Activated T-helper 17 cell treated with anti-CD3 and anti-CD28 coated beads, Interleukin-2, amount 50 U/mL, for 72 hours (primary cell): Measurements from ENCODE around the gene PHF2. TPM values are rescaled to one million over a fixed set of nuclear protein-coding genes. Genes with fewer than 3 reads are reported as not detected.
A peak's percentile ranks its signal among the peaks of the same experiment; 100 is the strongest.

Experiments
- ATAC-seq: fragments of 150-1000 bp; cut with Tn5 transposase; replicated peaks from 2 replicates; pipeline ENCODE4 v1.10.0; 2021; ENCODE audit warnings: mild to moderate bottlenecking, moderate library complexity
- H3K27ac Mint-ChIP-seq: one replicate; pipeline ENCODE4 v1.8.0; 2022; ENCODE audit warnings: mixed read lengths
- H3K27me3 Mint-ChIP-seq: one replicate; pipeline ENCODE4 v1.8.0; 2022; ENCODE audit warnings: mixed read lengths
- H3K36me3 Mint-ChIP-seq: one replicate; pipeline ENCODE4 v1.8.0; 2022; ENCODE audit warnings: low read depth, mild to moderate bottlenecking, mixed read lengths
- H3K4me1 Mint-ChIP-seq: one replicate; pipeline ENCODE4 v1.8.0; 2022; ENCODE audit warnings: mixed read lengths
- H3K4me3 Mint-ChIP-seq: one replicate; pipeline ENCODE4 v1.8.0; 2022; ENCODE audit warnings: mild to moderate bottlenecking, mixed read lengths
- H3K9me3 Mint-ChIP-seq: one replicate; pipeline ENCODE4 v1.8.0; 2022; ENCODE audit warnings: mixed read lengths
- total RNA-seq, 2 donors: library from RNA; stranded (reverse); gene quantifications; one replicate each; pipeline ENCODE4 v1.2.3, GENCODE V29; 2022

Gene PHF2
- total RNA-seq, 2 donors from 2014 or later, result 11.9 to 15.1 TPM

- H3K27ac Mint-ChIP-seq, result no peak overlapping the region
- peaks cover 5% of the 10 kb centered on the region for H3K4me1 Mint-ChIP-seq
- H3K4me3 Mint-ChIP-seq, result no peak overlapping the region
- H3K27me3 Mint-ChIP-seq, result no peaks in the 10 kb centered on the region
- H3K36me3 Mint-ChIP-seq, result peaks cover 43% of the 10 kb centered on the region
- peaks cover 5% of the 10 kb centered on the region for H3K9me3 Mint-ChIP-seq
- no peak for ATAC-seq
Observed at GRCh38 chr9:93634311-93635185, 58.2 kb downstream of the PHF2 start.

- peaks cover 5% of the 10 kb centered on the region for H3K4me1 Mint-ChIP-seq
- no peak overlapping the region for H3K4me3 Mint-ChIP-seq
- no peaks in the 10 kb centered on the region for H3K27me3 Mint-ChIP-seq
- H3K27ac Mint-ChIP-seq, result peak overlapping the region; percentile 1
- ATAC-seq, result no peak
- H3K36me3 Mint-ChIP-seq, result peaks cover 52% of the 10 kb centered on the region
- peaks cover 5% of the 10 kb centered on the region for H3K9me3 Mint-ChIP-seq
Observed at GRCh38 chr9:93635186-93636107, 59.1 kb downstream of the PHF2 start.

GRCh38 chr9:93636172-93636661 lies 59.8 kb downstream of the PHF2 start:
- Mint-ChIP-seq H3K9me3 (peaks cover 5% of the 10 kb centered on the region), H3K4me3 (no peak overlapping the region), H3K4me1 (peaks cover 5% of the 10 kb centered on the region), H3K27ac (no peak overlapping the region), H3K27me3 (no peaks in the 10 kb centered on the region), H3K36me3 (peaks cover 59% of the 10 kb centered on the region)
- ATAC-seq, result no peak

DNA sequence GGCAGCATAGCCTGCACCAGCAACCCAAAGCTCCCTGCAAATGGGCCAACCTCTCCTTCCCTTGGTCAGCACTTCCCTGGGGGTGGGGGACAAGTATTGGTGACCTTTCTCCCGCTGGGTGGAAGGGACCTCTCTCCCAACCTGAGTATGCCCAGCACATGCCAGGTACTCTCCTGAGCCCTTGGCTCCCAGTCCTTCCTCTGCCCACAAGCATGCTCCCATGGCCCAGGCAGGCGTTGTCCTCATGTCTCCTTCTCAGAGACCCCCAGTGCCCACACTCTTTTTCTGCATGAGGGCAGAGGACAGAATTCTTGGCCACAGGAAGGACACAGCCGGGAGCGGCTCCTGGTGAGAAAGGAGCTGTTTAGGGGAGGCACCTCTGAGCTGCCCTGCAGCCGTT lies 60.3 kb downstream of the PHF2 start:
- no peak overlapping the region for H3K4me3 Mint-ChIP-seq

DNA sequence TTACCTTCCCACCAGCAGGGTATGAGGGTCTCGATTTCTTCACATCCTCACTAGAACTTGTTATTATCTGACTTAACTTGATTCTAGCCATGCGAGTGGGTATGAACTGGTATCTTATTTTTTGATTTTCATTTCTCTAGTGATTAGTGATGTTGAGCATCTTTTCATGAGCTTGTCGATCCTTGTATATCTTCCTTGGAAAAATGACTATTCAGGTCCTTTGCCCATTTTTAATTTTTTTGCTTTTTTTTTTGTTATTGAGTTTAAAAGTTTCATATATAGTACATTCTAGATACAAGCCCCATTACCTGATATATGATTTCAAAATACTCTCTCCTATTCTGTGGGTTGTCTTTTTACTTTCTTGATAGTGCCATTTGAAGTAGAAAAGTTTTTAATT lies 61.5 kb downstream of the PHF2 start:
- H3K9me3 Mint-ChIP-seq, result peaks cover 5% of the 10 kb centered on the region
- H3K36me3 Mint-ChIP-seq, result peaks cover 76% of the 10 kb centered on the region
- no peaks in the 10 kb centered on the region for H3K27me3 Mint-ChIP-seq
- H3K4me3 Mint-ChIP-seq, result no peak overlapping the region
- H3K27ac Mint-ChIP-seq, result no peak overlapping the region
- no peak for ATAC-seq
- peaks cover 5% of the 10 kb centered on the region for H3K4me1 Mint-ChIP-seq

More for the DNA sequence above, 60.3 kb downstream of the PHF2 start:
- Mint-ChIP-seq H3K27ac (no peak overlapping the region), H3K9me3 (peaks cover 5% of the 10 kb centered on the region), H3K27me3 (no peaks in the 10 kb centered on the region), H3K4me1 (peaks cover 5% of the 10 kb centered on the region), H3K36me3 (peaks cover 64% of the 10 kb centered on the region)
- no peak for ATAC-seq

GRCh38 chr9:93640027-93640426 lies 63.6 kb downstream of the PHF2 start:
- H3K27ac Mint-ChIP-seq, result peak overlapping the region; percentile 16
- peaks cover 5% of the 10 kb centered on the region for H3K4me1 Mint-ChIP-seq
- peaks cover 92% of the 10 kb centered on the region for H3K36me3 Mint-ChIP-seq
- H3K27me3 Mint-ChIP-seq, result no peaks in the 10 kb centered on the region
- ATAC-seq, result no peak
- H3K4me3 Mint-ChIP-seq, result no peak overlapping the region
- peaks cover 5% of the 10 kb centered on the region for H3K9me3 Mint-ChIP-seq

- no peaks in the 10 kb centered on the region for H3K27me3 Mint-ChIP-seq
- no peak overlapping the region for H3K4me3 Mint-ChIP-seq
- H3K27ac Mint-ChIP-seq, result peak overlapping the region; percentile 6
- no peak for ATAC-seq
- H3K4me1 Mint-ChIP-seq, result no peaks in the 10 kb centered on the region
- H3K36me3 Mint-ChIP-seq, result peaks cover 71% of the 10 kb centered on the region
- no peaks in the 10 kb centered on the region for H3K9me3 Mint-ChIP-seq
Observed at GRCh38 chr9:93642961-93643360, 66.6 kb downstream of the PHF2 start.

GRCh38 chr9:93644397-93645088 lies 68.2 kb downstream of the PHF2 start:
- Mint-ChIP-seq H3K36me3 (peaks cover 61% of the 10 kb centered on the region), H3K4me1 (no peaks in the 10 kb centered on the region), H3K27ac (no peak overlapping the region), H3K4me3 (no peak overlapping the region), H3K27me3 (no peaks in the 10 kb centered on the region), H3K9me3 (no peaks in the 10 kb centered on the region)
- no peak for ATAC-seq

- H3K36me3 Mint-ChIP-seq, result peaks cover 53% of the 10 kb centered on the region
- no peak overlapping the region for H3K4me3 Mint-ChIP-seq
- H3K4me1 Mint-ChIP-seq, result no peaks in the 10 kb centered on the region
- ATAC-seq, result no peak
- H3K27ac Mint-ChIP-seq, result no peak overlapping the region
- no peaks in the 10 kb centered on the region for H3K27me3 Mint-ChIP-seq
- H3K9me3 Mint-ChIP-seq, result no peaks in the 10 kb centered on the region
Observed at GRCh38 chr9:93645149-93645889, 68.9 kb downstream of the PHF2 start.

DNA sequence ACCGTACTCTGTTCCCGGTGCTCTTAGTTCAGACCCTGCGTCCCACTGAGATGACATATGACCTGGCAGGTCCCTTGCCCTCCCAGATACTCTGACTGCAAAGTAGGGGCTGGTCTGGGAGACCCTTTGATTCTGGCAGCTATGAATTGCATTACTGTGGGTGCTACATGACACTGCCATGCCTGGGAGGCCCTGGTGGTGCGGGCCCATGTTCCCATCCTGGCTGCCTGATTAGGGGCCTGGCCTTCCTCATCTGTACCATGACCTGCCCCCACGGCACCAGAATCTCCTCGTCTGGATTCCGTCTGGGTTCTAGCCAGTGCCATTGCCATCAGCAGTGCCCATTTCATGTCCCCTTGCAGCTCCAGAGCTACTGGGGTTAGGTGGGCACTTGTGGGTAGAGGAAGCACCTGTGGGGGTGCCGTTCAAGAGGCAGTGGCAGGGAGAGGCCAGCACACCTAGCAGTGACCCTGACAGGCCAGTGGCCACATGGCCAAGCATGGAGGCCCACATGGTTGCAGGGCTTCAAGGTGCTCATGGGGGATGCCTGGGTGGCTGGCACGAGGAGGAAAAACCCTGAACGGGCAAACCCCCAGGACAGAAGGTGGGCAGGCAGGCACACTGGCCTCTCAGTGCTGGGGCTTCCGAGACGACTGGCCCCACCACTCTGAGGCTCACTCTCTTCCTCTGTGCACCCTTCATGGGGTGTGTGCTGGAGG lies 69.7 kb downstream of the PHF2 start:
- ATAC-seq, result no peak
- no peak overlapping the region for H3K27ac Mint-ChIP-seq
- no peaks in the 10 kb centered on the region for H3K27me3 Mint-ChIP-seq
- H3K9me3 Mint-ChIP-seq, result no peaks in the 10 kb centered on the region
- no peak overlapping the region for H3K4me3 Mint-ChIP-seq
- peaks cover 46% of the 10 kb centered on the region for H3K36me3 Mint-ChIP-seq
- no peaks in the 10 kb centered on the region for H3K4me1 Mint-ChIP-seq

- no peak for ATAC-seq
- no peak overlapping the region for H3K4me3 Mint-ChIP-seq
- H3K36me3 Mint-ChIP-seq, result peaks cover 39% of the 10 kb centered on the region
- H3K27ac Mint-ChIP-seq, result no peak overlapping the region
- H3K27me3 Mint-ChIP-seq, result no peaks in the 10 kb centered on the region
- H3K4me1 Mint-ChIP-seq, result no peaks in the 10 kb centered on the region
- no peaks in the 10 kb centered on the region for H3K9me3 Mint-ChIP-seq
Observed at GRCh38 chr9:93646640-93647178, 70.3 kb downstream of the PHF2 start.

DNA sequence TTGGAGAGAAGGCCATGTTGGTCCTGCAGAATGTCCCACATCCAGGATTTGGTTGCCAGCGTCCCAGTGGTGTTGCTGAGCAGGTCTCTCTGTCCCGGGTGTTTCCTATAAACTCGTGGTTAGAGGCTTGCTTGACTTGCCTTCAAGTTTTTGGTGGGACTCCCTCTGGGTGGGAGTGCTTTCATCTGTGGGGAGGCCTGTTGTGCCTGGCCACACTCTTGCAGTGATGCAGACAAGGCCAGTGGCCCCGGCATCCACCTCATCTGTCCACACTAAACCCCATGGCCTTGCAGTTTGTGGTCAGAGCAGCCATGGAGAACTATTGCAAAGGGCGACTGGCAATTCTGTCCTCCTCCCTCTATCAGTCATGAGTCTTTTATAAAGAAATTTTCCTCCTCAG lies 71.8 kb downstream of the PHF2 start:
- no peaks in the 10 kb centered on the region for H3K9me3 Mint-ChIP-seq

GRCh38 chr9:93648836-93649235 lies 72.5 kb downstream of the PHF2 start:
- no peaks in the 10 kb centered on the region for H3K9me3 Mint-ChIP-seq
- H3K4me1 Mint-ChIP-seq, result no peaks in the 10 kb centered on the region
- H3K27ac Mint-ChIP-seq, result no peak overlapping the region
- peaks cover 31% of the 10 kb centered on the region for H3K36me3 Mint-ChIP-seq
- ATAC-seq, result no peak
- H3K4me3 Mint-ChIP-seq, result no peak overlapping the region
- no peaks in the 10 kb centered on the region for H3K27me3 Mint-ChIP-seq

More for the DNA sequence above, 71.8 kb downstream of the PHF2 start:
- no peak overlapping the region for H3K4me3 Mint-ChIP-seq
- no peaks in the 10 kb centered on the region for H3K27me3 Mint-ChIP-seq
- ATAC-seq, result no peak
- H3K36me3 Mint-ChIP-seq, result peaks cover 33% of the 10 kb centered on the region
- no peaks in the 10 kb centered on the region for H3K4me1 Mint-ChIP-seq
- H3K27ac Mint-ChIP-seq, result no peak overlapping the region
